CD4-positive, alpha-beta memory T cell (primary cell): ENCODE measurements around the gene FBXL16. TPM values are rescaled to one million over a fixed set of nuclear protein-coding genes. Genes with fewer than 3 reads are reported as not detected.
A peak's percentile ranks its signal among the peaks of the same experiment; 100 is the strongest.

ENCODE experiments used
- CTCF ChIA-PET: fragments of 350-600 bp; sonication (Branson Sonifier 250); formaldehyde crosslinking; loops from one replicate; lab custom pipeline; 2021; ENCODE audit warnings: inconsistent platforms; ENCODE audit not compliant: partially characterized antibody; lab: Charles Lee
- POLR2A ChIA-PET: fragments of 350-600 bp; sonication (Branson Sonifier 250); formaldehyde crosslinking; loops from one replicate; lab custom pipeline; 2021; ENCODE audit not compliant: partially characterized antibody; lab: Charles Lee
- DNase-seq, 5 donors: peaks; one replicate each; pipeline versions ENCODE4 v3.0.0 to v3.0.0-alpha.2; 2020 to 2022; ENCODE audit warnings: mixed read lengths in 1 of 5
- H3K27ac ChIP-seq: one replicate; pipeline ENCODE4 v1.7.0; 2013; ENCODE audit warnings: low read depth, low read length
- H3K27me3 ChIP-seq: 2 replicates; pipeline ENCODE4 v1.7.0; 2013; ENCODE audit warnings: mild to moderate bottlenecking, low read length, moderate library complexity; ENCODE audit not compliant: insufficient read depth
- H3K36me3 ChIP-seq: 2 replicates; pipeline ENCODE4 v1.7.0; 2013; ENCODE audit warnings: mild to moderate bottlenecking, low read length, moderate library complexity; ENCODE audit not compliant: insufficient read depth
- H3K4me1 ChIP-seq: 2 replicates; pipeline ENCODE4 v1.7.0; 2013; ENCODE audit warnings: mild to moderate bottlenecking, low read length, moderate library complexity; ENCODE audit not compliant: insufficient read depth
- H3K4me3 ChIP-seq, 2 donors: one replicate each; pipeline ENCODE4 v1.7.0; 2013; ENCODE audit warnings: low read length in 2 of 2, mild to moderate bottlenecking in 1 of 2
- H3K9me3 ChIP-seq, 2 donors: one replicate each; pipeline ENCODE4 v1.7.0; 2013; ENCODE audit warnings: low read length in 2 of 2, control low read depth in 1 of 2; ENCODE audit not compliant: control insufficient read depth in 1 of 2
- H3K27ac Mint-ChIP-seq, 7 donors: one replicate each; pipeline ENCODE4 v1.8.0; 2020 to 2021; ENCODE audit warnings: mixed read lengths in 7 of 7, mild to moderate bottlenecking in 6 of 7, inconsistent platforms in 3 of 7, moderate library complexity in 3 of 7
- H3K27me3 Mint-ChIP-seq, 2 donors: one replicate each; pipeline ENCODE4 v1.8.0; 2020 to 2021; ENCODE audit warnings: mixed read lengths in 2 of 2
- H3K36me3 Mint-ChIP-seq, 2 donors: one replicate each; pipeline ENCODE4 v1.8.0; 2020 to 2021; ENCODE audit warnings: mixed read lengths in 2 of 2, inconsistent platforms in 1 of 2, mild to moderate bottlenecking in 1 of 2
- H3K4me1 Mint-ChIP-seq, 4 donors: one replicate each; pipeline ENCODE4 v1.8.0; 2020 to 2021; ENCODE audit warnings: mixed read lengths in 4 of 4, mild to moderate bottlenecking in 1 of 4
- H3K4me3 Mint-ChIP-seq, 8 donors: one replicate each; pipeline ENCODE4 v1.8.0; 2020 to 2021; ENCODE audit warnings: mixed read lengths in 8 of 8, mild to moderate bottlenecking in 7 of 8, moderate library complexity in 6 of 8, inconsistent platforms in 3 of 8
- H3K9me3 Mint-ChIP-seq, 8 donors: one replicate each; pipeline ENCODE4 v1.8.0; 2020 to 2021; ENCODE audit warnings: mixed read lengths in 8 of 8, mild to moderate bottlenecking in 5 of 8, inconsistent platforms in 3 of 8, moderate library complexity in 1 of 8
- intact Hi-C: fragments of 100-400 bp; cut with micrococcal nuclease; formaldehyde crosslinking; loops from one replicate; pipeline ENCODE4 v1.15.1; 2023
- polyA plus RNA-seq, 2 donors: library from polyadenylated mRNA; unstranded; fragments of 300-500 nt; fragmentation: Illumina TruSeq; gene quantifications; one replicate each; pipeline ENCODE4 v1.2.3, GENCODE V29; 2021
- total RNA-seq, 2 experiments: library from RNA; stranded (reverse); gene quantifications; one replicate each; pipeline ENCODE4 v1.2.3, GENCODE V29; 2021

FBXL16 gene
- total and polyA plus RNA-seq, 4 experiments from 2014 or later: 9.3 to 59.5 (median 48.5) TPM

- peak; percentile 88 to 93 (median 91) for DNase-seq
- Mint-ChIP-seq H3K9me3 (no peaks in the 10 kb centered on the region), H3K27me3 (no peaks in the 10 kb centered on the region), H3K27ac (peak within 1 kb of the TSS; percentile 38 to 94 (median 86)), H3K36me3 (peaks cover 0 to 11% of the 10 kb centered on the region in 2 donors), H3K4me1 (peaks cover 3 to 21% (median 5%) of the 10 kb centered on the region in 4 donors), H3K4me3 (peak within 1 kb of the TSS; percentile 77 to 86 (median 80))
- H3K4me1 ChIP-seq: peaks cover 23% of the 10 kb centered on the region
- intact Hi-C loops: loop anchor here (1.0 to 2.0 kb wide), 5 partner anchors 11 to 276 kb away; partner anchors contain the start of genes JMJD8, METTL26 and WDR90
- no peaks in the 10 kb centered on the region for H3K9me3 ChIP-seq
- ChIA-PET POLR2A (interaction anchor here (0.6 to 5.6 kb wide), 11 partner anchors 8 to 139 kb away, joined by 3 to 89 read pairs (median 6); partner anchors contain the start of genes ANTKMT, JMJD8, MCRIP2 and METTL26), CTCF (interaction anchor here (0.7 to 1.4 kb wide), 8 partner anchors 8 to 65 kb away, joined by 3 to 6 read pairs (median 3); partner anchors contain the start of gene WDR90)
- H3K4me3 ChIP-seq: peak within 1 kb of the TSS; percentile 42 to 73
- H3K36me3 ChIP-seq: peaks cover 25% of the 10 kb centered on the region
- peak within 1 kb of the TSS; percentile 69 for H3K27ac ChIP-seq
- no peaks in the 10 kb centered on the region for H3K27me3 ChIP-seq
Measured at GRCh38 chr16:667780-668518, 37.7 kb downstream of the FBXL16 start, which contains the start of gene RHOT2. Gene RHOT2 (plus strand): TSS chr16:668132. CDS start chr16:668200, 68 bp downstream.

GRCh38 chr16:667113-667779 is 38.4 kb downstream of the FBXL16 start:
- H3K4me3 Mint-ChIP-seq: peak overlapping the region; percentile 69 to 86 (median 78)
- no peak for DNase-seq
- H3K36me3 ChIP-seq: peaks cover 20% of the 10 kb centered on the region
- H3K9me3 Mint-ChIP-seq: no peaks in the 10 kb centered on the region
- intact Hi-C loops: no loop called here
- H3K4me1 Mint-ChIP-seq: peaks cover 3 to 21% (median 5%) of the 10 kb centered on the region in 4 donors
- H3K36me3 Mint-ChIP-seq: peaks cover 0 to 8% of the 10 kb centered on the region in 2 donors
- ChIA-PET CTCF (interaction anchor here (0.7 to 1.4 kb wide), 5 partner anchors 9 to 22 kb away, joined by 3 to 6 read pairs (median 4); partner anchors contain the start of gene WDR90), POLR2A (interaction anchor here (0.6 to 5.6 kb wide), 12 partner anchors 9 to 140 kb away, joined by 3 to 89 read pairs (median 6); partner anchors contain the start of genes ANTKMT, JMJD8, MCRIP2 and METTL26)
- peak overlapping the region; percentile 38 to 94 (median 86) for H3K27ac Mint-ChIP-seq
- no peaks in the 10 kb centered on the region for H3K27me3 Mint-ChIP-seq
- H3K27me3 ChIP-seq: no peaks in the 10 kb centered on the region
- H3K9me3 ChIP-seq: no peaks in the 10 kb centered on the region
- H3K4me3 ChIP-seq: peak overlapping the region in 1 of 2 donors; percentile 73
- H3K27ac ChIP-seq: peak overlapping the region; percentile 69
- peaks cover 23% of the 10 kb centered on the region for H3K4me1 ChIP-seq

GRCh38 chr16:666572-666971 is 39.0 kb downstream of the FBXL16 start:
- Histone ChIP-seq H3K36me3 (peaks cover 17% of the 10 kb centered on the region), H3K4me1 (peaks cover 23% of the 10 kb centered on the region), H3K9me3 (no peaks in the 10 kb centered on the region), H3K4me3 (no peak overlapping the region), H3K27ac (no peak overlapping the region), H3K27me3 (no peaks in the 10 kb centered on the region)
- Mint-ChIP-seq H3K9me3 (no peaks in the 10 kb centered on the region), H3K4me1 (peaks cover 3 to 22% (median 5%) of the 10 kb centered on the region in 4 donors), H3K4me3 (no peak overlapping the region), H3K27me3 (no peaks in the 10 kb centered on the region), H3K27ac (peak overlapping the region in 1 of 7 donors; percentile 38), H3K36me3 (peaks cover 0 to 5% of the 10 kb centered on the region in 2 donors)
- no peak for DNase-seq
- POLR2A ChIA-PET: interaction anchor here (0.9 to 5.6 kb wide), 5 partner anchors 9 to 29 kb away, joined by 3 to 89 read pairs (median 7); partner anchors contain the start of genes JMJD8, STUB1 and WDR24
- intact Hi-C loops: no loop called here
- CTCF ChIA-PET: interaction anchor here (1.3 kb wide), 1 partner anchor 17 kb away, joined by 4 read pairs; the partner anchor contains the start of gene WDR90

- Mint-ChIP-seq H3K9me3 (no peaks in the 10 kb centered on the region), H3K27me3 (no peaks in the 10 kb centered on the region), H3K27ac (no peak overlapping the region), H3K4me3 (peak overlapping the region in 1 of 8 donors; percentile 29), H3K36me3 (no peaks in the 10 kb centered on the region), H3K4me1 (peaks cover 1 to 18% (median 2%) of the 10 kb centered on the region in 4 donors)
- Histone ChIP-seq H3K27ac (no peak overlapping the region), H3K36me3 (no peaks in the 10 kb centered on the region), H3K4me3 (no peak overlapping the region), H3K27me3 (no peaks in the 10 kb centered on the region), H3K4me1 (peaks cover 11% of the 10 kb centered on the region), H3K9me3 (no peaks in the 10 kb centered on the region)
- CTCF ChIA-PET: no interaction called here
- no peak for DNase-seq
- POLR2A ChIA-PET: interaction anchor here (0.6 kb wide), 1 partner anchor 14 kb away, joined by 3 read pairs; no protein-coding TSS in a partner anchor
- intact Hi-C loops: no loop called here
Measured at GRCh38 chr16:662597-662996, 43.0 kb downstream of the FBXL16 start.

GRCh38 chr16:662095-662494 is 43.5 kb downstream of the FBXL16 start:
- no peaks in the 10 kb centered on the region for H3K36me3 Mint-ChIP-seq
- POLR2A ChIA-PET: interaction anchor here (0.6 kb wide), 1 partner anchor 15 kb away, joined by 3 read pairs; no protein-coding TSS in a partner anchor
- no peak overlapping the region for H3K27ac ChIP-seq
- H3K27me3 ChIP-seq: no peaks in the 10 kb centered on the region
- H3K4me3 Mint-ChIP-seq: no peak overlapping the region
- CTCF ChIA-PET: no interaction called here
- H3K4me1 Mint-ChIP-seq: peaks cover 0 to 12% (median under 1%) of the 10 kb centered on the region in 4 donors
- no peak for DNase-seq
- no peak overlapping the region for H3K4me3 ChIP-seq
- no peaks in the 10 kb centered on the region for H3K9me3 ChIP-seq
- H3K27ac Mint-ChIP-seq: no peak overlapping the region
- H3K4me1 ChIP-seq: peaks cover 6% of the 10 kb centered on the region
- H3K36me3 ChIP-seq: no peaks in the 10 kb centered on the region
- H3K9me3 Mint-ChIP-seq: no peaks in the 10 kb centered on the region
- no peaks in the 10 kb centered on the region for H3K27me3 Mint-ChIP-seq
- intact Hi-C loops: no loop called here

- Mint-ChIP-seq H3K4me3 (peak overlapping the region in 1 of 8 donors; percentile 23), H3K9me3 (no peaks in the 10 kb centered on the region), H3K4me1 (peaks cover 0 to 9% (median under 1%) of the 10 kb centered on the region in 4 donors), H3K27me3 (no peaks in the 10 kb centered on the region), H3K27ac (peak overlapping the region in 1 of 7 donors; percentile 51), H3K36me3 (no peaks in the 10 kb centered on the region)
- H3K36me3 ChIP-seq: no peaks in the 10 kb centered on the region
- ChIA-PET CTCF (no interaction called here), POLR2A (interaction anchor here (3.2 kb wide), 1 partner anchor 12 kb away, joined by 12 read pairs; the partner anchor contains the start of gene WDR90)
- no peak overlapping the region for H3K27ac ChIP-seq
- H3K4me3 ChIP-seq: no peak overlapping the region
- no peaks in the 10 kb centered on the region for H3K9me3 ChIP-seq
- DNase-seq: no peak
- no peaks in the 10 kb centered on the region for H3K27me3 ChIP-seq
- intact Hi-C loops: no loop called here
- no peaks in the 10 kb centered on the region for H3K4me1 ChIP-seq
Measured at GRCh38 chr16:661184-661821, 44.3 kb downstream of the FBXL16 start.
